CD4-positive, alpha-beta T cell (primary cell): ENCODE data around the gene DLX4. TPM values are rescaled to one million over a fixed set of nuclear protein-coding genes. Genes with fewer than 3 reads are reported as not detected.

Source experiments
- ATAC-seq: fragments of 200-7000 bp; cut with Tn5 transposase; one replicate; pipeline ENCODE4 v1.10.0; 2022; ENCODE audit warnings: mild to moderate bottlenecking; ENCODE audit not compliant: poor library complexity
- CTCF ChIA-PET: fragments of 350-600 bp; sonication (Branson Sonifier 250); formaldehyde crosslinking; loops from one replicate; lab custom pipeline; 2021; ENCODE audit warnings: antibody characterized with exemption, inconsistent platforms; lab: Charles Lee
- POLR2A ChIA-PET: fragments of 350-600 bp; sonication (Branson Sonifier 250); formaldehyde crosslinking; loops from one replicate; lab custom pipeline; 2021; ENCODE audit warnings: antibody characterized with exemption, inconsistent platforms; lab: Charles Lee
- DNase-seq, 14 experiments: peaks; one replicate each; pipeline ENCODE4 v3.0.0-alpha.2; 2013 to 2020; ENCODE audit warnings: mixed read lengths in 2 of 14
- H3K27ac ChIP-seq, 2 donors: one replicate each; pipeline versions ENCODE4 v1.5.1 to v1.7.0; 2013; ENCODE audit warnings: low read length in 2 of 2, low read depth in 1 of 2, mild to moderate bottlenecking in 1 of 2
- H3K27me3 ChIP-seq, 2 experiments: 1 replicate in 1 of 2; 2 replicates in 1 of 2; pipeline versions ENCODE4 v1.6.1 to v1.7.0; 2013; ENCODE audit warnings: low read length in 2 of 2, control low read depth in 1 of 2, mild to moderate bottlenecking in 1 of 2, moderate library complexity in 1 of 2; ENCODE audit not compliant: insufficient read depth in 2 of 2, control insufficient read depth in 1 of 2
- H3K36me3 ChIP-seq: one replicate; pipeline ENCODE4 v1.6.1; 2013; ENCODE audit warnings: low read length, control low read depth; ENCODE audit not compliant: insufficient read depth
- H3K4me1 ChIP-seq: one replicate; pipeline ENCODE4 v1.6.1; 2013; ENCODE audit warnings: low read length, control low read depth; ENCODE audit not compliant: insufficient read depth
- H3K4me3 ChIP-seq: one replicate; pipeline ENCODE4 v1.5.1; 2013; ENCODE audit warnings: mild to moderate bottlenecking, low read length, moderate library complexity
- H3K9me3 ChIP-seq, 2 experiments: 1 replicate in 1 of 2; 2 replicates in 1 of 2; pipeline versions ENCODE4 v1.6.1 to v1.7.0; 2013; ENCODE audit warnings: low read length in 2 of 2, mild to moderate bottlenecking in 2 of 2, control low read depth in 1 of 2, moderate library complexity in 1 of 2; ENCODE audit not compliant: control insufficient read depth in 1 of 2, insufficient read depth in 1 of 2
- H3K27ac Mint-ChIP-seq: one replicate; pipeline ENCODE4 v1.8.0; 2020; ENCODE audit warnings: mixed read lengths
- H3K27me3 Mint-ChIP-seq: one replicate; pipeline ENCODE4 v1.8.0; 2021; ENCODE audit warnings: mixed read lengths
- H3K36me3 Mint-ChIP-seq: one replicate; pipeline ENCODE4 v1.8.0; 2021; ENCODE audit warnings: low read depth, mixed read lengths
- H3K4me1 Mint-ChIP-seq: one replicate; pipeline ENCODE4 v1.8.0; 2021; ENCODE audit warnings: low read depth, mixed read lengths
- H3K4me3 Mint-ChIP-seq: one replicate; pipeline ENCODE4 v1.8.0; 2020; ENCODE audit warnings: mild to moderate bottlenecking, mixed read lengths
- H3K9me3 Mint-ChIP-seq: one replicate; pipeline ENCODE4 v1.8.0; 2020; ENCODE audit warnings: mixed read lengths
- intact Hi-C, 2 experiments: fragments of 100-400 bp; cut with DNase I in 1 of 2; cut with micrococcal nuclease in 1 of 2; formaldehyde crosslinking; loops; one replicate each; pipeline versions ENCODE4 v1.15.1 to v1.9.0; 2023 to 2025; cut with DNase I, micrococcal nuclease
- total RNA-seq, 174 experiments: library from RNA in 2 of 174; stranded (reverse) in 2 of 174; gene quantifications; one replicate each; pipeline ENCODE4 v1.2.3 and lab custom pipeline; 2021 to 2026
- TF ChIP-seq, protein P1 (sequence below): fragments of 200-600 bp; IDR thresholded peaks from one replicate; pipeline ENCODE4 v1.8.0; 2022; ENCODE audit warnings: antibody characterized with exemption, mild to moderate bottlenecking

The DLX4 gene
- total RNA-seq, 2 experiments from 2014 or later: 0.59 to 0.85 TPM

DNA sequence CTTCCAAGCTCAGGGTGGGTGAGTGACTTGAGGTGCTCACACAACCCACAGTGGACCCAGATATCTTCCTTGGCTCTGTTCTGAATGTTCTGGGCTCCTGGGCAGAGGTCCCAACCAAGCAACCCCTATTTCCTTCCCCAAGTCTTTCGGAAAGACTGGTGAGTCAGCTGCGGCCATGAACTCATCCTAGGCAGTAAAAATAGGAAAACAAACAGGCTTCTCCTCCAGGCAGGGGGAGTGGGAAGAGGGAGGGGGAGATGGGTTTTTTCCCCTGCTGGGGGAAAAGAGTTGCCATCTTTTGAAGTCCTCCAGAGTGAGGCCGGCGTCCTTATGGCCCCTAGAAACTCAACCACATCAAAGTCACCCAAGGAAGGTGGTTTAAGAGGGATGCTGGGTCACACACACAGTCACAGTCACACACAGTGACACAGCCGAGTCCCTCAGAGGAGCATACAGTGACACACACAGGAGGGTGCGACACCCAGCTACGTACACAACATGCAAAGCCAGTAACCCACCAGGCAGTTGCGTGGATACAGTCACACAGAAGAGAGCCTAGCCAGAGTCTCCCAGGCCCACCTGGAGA is 16.0 kb upstream of the DLX4 start:
- no peak overlapping the region for H3K4me3 Mint-ChIP-seq
- H3K36me3 ChIP-seq: no peaks in the 10 kb centered on the region
- ATAC-seq: no peak

DNA sequence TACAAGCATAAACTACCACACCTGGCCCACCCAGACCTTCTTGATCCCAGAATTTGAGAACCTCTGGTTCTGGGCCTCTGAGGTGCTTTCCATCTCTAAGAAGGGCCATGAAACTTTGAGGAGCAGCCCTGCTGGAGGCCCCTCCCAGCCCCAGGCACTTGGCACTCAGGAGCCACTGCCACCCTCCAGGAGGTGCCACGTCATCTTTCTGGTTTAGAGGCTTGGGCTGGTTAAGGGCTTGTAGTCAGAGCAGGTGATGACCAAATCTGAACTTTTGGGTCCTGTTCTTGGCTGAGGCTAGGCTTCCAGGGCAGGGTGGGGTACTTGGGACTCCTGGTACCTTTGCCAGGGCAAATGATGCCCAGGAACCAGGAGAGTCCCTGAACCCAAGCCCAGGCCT is 13.8 kb upstream of the DLX4 start:
- intact Hi-C loops: no loop called here
- no peaks in the 10 kb centered on the region for H3K9me3 ChIP-seq
- Mint-ChIP-seq H3K4me1 (no peaks in the 10 kb centered on the region), H3K4me3 (no peak overlapping the region), H3K27me3 (peaks cover 62% of the 10 kb centered on the region), H3K27ac (no peak overlapping the region), H3K36me3 (no peaks in the 10 kb centered on the region), H3K9me3 (no peaks in the 10 kb centered on the region)
- H3K4me1 ChIP-seq: no peaks in the 10 kb centered on the region
- TF ChIP-seq, protein P1, sequence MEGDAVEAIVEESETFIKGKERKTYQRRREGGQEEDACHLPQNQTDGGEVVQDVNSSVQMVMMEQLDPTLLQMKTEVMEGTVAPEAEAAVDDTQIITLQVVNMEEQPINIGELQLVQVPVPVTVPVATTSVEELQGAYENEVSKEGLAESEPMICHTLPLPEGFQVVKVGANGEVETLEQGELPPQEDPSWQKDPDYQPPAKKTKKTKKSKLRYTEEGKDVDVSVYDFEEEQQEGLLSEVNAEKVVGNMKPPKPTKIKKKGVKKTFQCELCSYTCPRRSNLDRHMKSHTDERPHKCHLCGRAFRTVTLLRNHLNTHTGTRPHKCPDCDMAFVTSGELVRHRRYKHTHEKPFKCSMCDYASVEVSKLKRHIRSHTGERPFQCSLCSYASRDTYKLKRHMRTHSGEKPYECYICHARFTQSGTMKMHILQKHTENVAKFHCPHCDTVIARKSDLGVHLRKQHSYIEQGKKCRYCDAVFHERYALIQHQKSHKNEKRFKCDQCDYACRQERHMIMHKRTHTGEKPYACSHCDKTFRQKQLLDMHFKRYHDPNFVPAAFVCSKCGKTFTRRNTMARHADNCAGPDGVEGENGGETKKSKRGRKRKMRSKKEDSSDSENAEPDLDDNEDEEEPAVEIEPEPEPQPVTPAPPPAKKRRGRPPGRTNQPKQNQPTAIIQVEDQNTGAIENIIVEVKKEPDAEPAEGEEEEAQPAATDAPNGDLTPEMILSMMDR: no peak
- H3K27me3 ChIP-seq: peaks cover 22 to 25% of the 10 kb centered on the region in 2 experiments
- ChIA-PET CTCF (interaction anchor here (1.0 to 2.9 kb wide), 2 partner anchors 9 to 43 kb away, joined by 3 to 12 read pairs; no protein-coding TSS in a partner anchor), POLR2A (no interaction called here)
- ATAC-seq (no peak), DNase-seq (no peak)
- no peaks in the 10 kb centered on the region for H3K36me3 ChIP-seq
- H3K4me3 ChIP-seq: no peak overlapping the region
- H3K27ac ChIP-seq: no peak overlapping the region

More for the DNA sequence above, 16.0 kb upstream of the DLX4 start:
- POLR2A ChIA-PET: interaction anchor here (0.7 to 1.2 kb wide), 3 partner anchors 31 to 44 kb away, joined by 3 to 8 read pairs (median 3); no protein-coding TSS in a partner anchor
- DNase-seq: no peak
- H3K36me3 Mint-ChIP-seq: no peaks in the 10 kb centered on the region
- Histone ChIP-seq H3K4me3 (no peak overlapping the region), H3K27ac (no peak overlapping the region), H3K27me3 (peaks cover 28 to 34% of the 10 kb centered on the region in 2 experiments), H3K9me3 (no peaks in the 10 kb centered on the region), H3K4me1 (no peaks in the 10 kb centered on the region)
- H3K27me3 Mint-ChIP-seq: peaks cover 71% of the 10 kb centered on the region
- no peaks in the 10 kb centered on the region for H3K9me3 Mint-ChIP-seq
- intact Hi-C loops: loop anchor here (1.0 to 5.0 kb wide), 4 partner anchors 43 to 91 kb away; no protein-coding TSS in a partner anchor
- CTCF ChIA-PET: interaction anchor here (0.8 to 5.0 kb wide), 13 partner anchors 9 to 396 kb away, joined by 3 to 75 read pairs (median 3); partner anchors contain the start of gene DLX3
- no peak overlapping the region for H3K27ac Mint-ChIP-seq
- no peaks in the 10 kb centered on the region for H3K4me1 Mint-ChIP-seq
- TF ChIP-seq, protein P1: no peak

DNA sequence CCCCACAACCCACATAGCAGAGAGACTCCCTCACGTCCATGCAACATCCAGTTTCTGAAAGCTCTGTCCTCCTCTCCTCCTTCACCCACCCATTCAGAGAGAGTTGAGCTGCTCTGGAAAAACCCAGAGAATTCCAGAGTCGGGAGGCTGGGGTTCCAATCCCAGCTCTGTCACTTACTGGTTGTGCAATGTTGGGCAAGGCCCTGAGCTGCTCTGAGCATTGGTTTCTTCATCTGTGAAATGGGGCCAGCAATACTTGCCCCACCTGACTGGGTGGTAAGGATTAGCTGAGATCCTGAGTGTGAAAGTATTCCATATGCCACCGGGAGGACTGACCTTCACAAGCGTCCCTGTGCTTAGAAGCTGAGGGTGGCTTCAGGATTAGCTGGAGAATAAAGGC is 12.2 kb upstream of the DLX4 start:
- Histone ChIP-seq H3K36me3 (no peaks in the 10 kb centered on the region), H3K4me3 (no peak overlapping the region), H3K27ac (no peak overlapping the region), H3K27me3 (peaks cover 16 to 20% of the 10 kb centered on the region in 2 experiments), H3K4me1 (no peaks in the 10 kb centered on the region), H3K9me3 (no peaks in the 10 kb centered on the region)
- Mint-ChIP-seq H3K4me3 (no peak overlapping the region), H3K27me3 (peaks cover 61% of the 10 kb centered on the region), H3K27ac (no peak overlapping the region), H3K9me3 (no peaks in the 10 kb centered on the region), H3K36me3 (no peaks in the 10 kb centered on the region), H3K4me1 (no peaks in the 10 kb centered on the region)
- TF ChIP-seq, protein P1: no peak
- DNase-seq (no peak), ATAC-seq (no peak)
- ChIA-PET POLR2A (interaction anchor here (1.4 kb wide), 1 partner anchor 40 kb away, joined by 3 read pairs; no protein-coding TSS in a partner anchor), CTCF (interaction anchor here (1.6 to 2.9 kb wide), 2 partner anchors 40 to 41 kb away, joined by 4 to 12 read pairs; no protein-coding TSS in a partner anchor)
- intact Hi-C loops: no loop called here
